ENCODE results near the gene CHRM2. TPM values are rescaled to one million over a fixed set of nuclear protein-coding genes. Genes with fewer than 3 reads are reported as not detected.

Gene CHRM2
- total RNA-seq, 2 experiments from 2014 or later: not detected

- Mint-ChIP-seq H3K4me1 (ENCODE audit: low read depth) (no peaks in the 10 kb centered on the region), H3K27me3 (no peaks in the 10 kb centered on the region), H3K36me3 (ENCODE audit: low read depth) (no peaks in the 10 kb centered on the region), H3K4me3 (no peak overlapping the region), H3K27ac (no peak overlapping the region), H3K9me3 (peaks cover 5% of the 10 kb centered on the region)
- Histone ChIP-seq H3K36me3 (ENCODE audit: insufficient read depth, low read length) (no peaks in the 10 kb centered on the region), H3K27me3 (ENCODE audit: control insufficient read depth in 1 of 2, insufficient read depth in 2 of 2, low read length in 2 of 2) (no peaks in the 10 kb centered on the region), H3K4me1 (ENCODE audit: insufficient read depth, low read length) (no peaks in the 10 kb centered on the region), H3K4me3 (ENCODE audit: low read length) (no peak overlapping the region), H3K9me3 (ENCODE audit: control insufficient read depth in 1 of 2, insufficient read depth in 1 of 2, low read length in 2 of 2) (no peaks in the 10 kb centered on the region), H3K27ac (ENCODE audit: low read depth in 1 of 2, low read length in 2 of 2) (no peak overlapping the region)
- no peak for ATAC-seq (ENCODE audit: poor library complexity)
- POLR2A ChIA-PET: no interaction called here
- TF ChIP-seq CTCF (IDR thresholded peaks at IDR 0.05): no peak
- no peak for DNase-seq
- CTCF ChIA-PET: no interaction called here
- intact Hi-C loops (cut with DNase I, micrococcal nuclease): no loop called here
Observed at GRCh38 chr7:137015015-137015414, 146.6 kb downstream of the CHRM2 start.

GRCh38 chr7:137017221-137017620 lies 148.8 kb downstream of the CHRM2 start:
- no peak for ATAC-seq (ENCODE audit: poor library complexity)
- POLR2A ChIA-PET: no interaction called here
- no peaks in the 10 kb centered on the region for H3K36me3 ChIP-seq (ENCODE audit: insufficient read depth, low read length)
- TF ChIP-seq CTCF (IDR thresholded peaks at IDR 0.05): no peak
- Mint-ChIP-seq H3K4me1 (ENCODE audit: low read depth) (no peaks in the 10 kb centered on the region), H3K4me3 (no peak overlapping the region), H3K9me3 (peaks cover 10% of the 10 kb centered on the region), H3K27ac (no peak overlapping the region), H3K36me3 (ENCODE audit: low read depth) (no peaks in the 10 kb centered on the region), H3K27me3 (no peaks in the 10 kb centered on the region)
- intact Hi-C loops (cut with DNase I, micrococcal nuclease): no loop called here
- H3K4me3 ChIP-seq (ENCODE audit: low read length): no peak overlapping the region
- no peaks in the 10 kb centered on the region for H3K27me3 ChIP-seq (ENCODE audit: control insufficient read depth in 1 of 2, insufficient read depth in 2 of 2, low read length in 2 of 2)
- no peak for DNase-seq
- CTCF ChIA-PET: no interaction called here
- H3K4me1 ChIP-seq (ENCODE audit: insufficient read depth, low read length): no peaks in the 10 kb centered on the region
- no peaks in the 10 kb centered on the region for H3K9me3 ChIP-seq (ENCODE audit: control insufficient read depth in 1 of 2, insufficient read depth in 1 of 2, low read length in 2 of 2)
- no peak overlapping the region for H3K27ac ChIP-seq (ENCODE audit: low read depth in 1 of 2, low read length in 2 of 2)

GRCh38 chr7:137018468-137018867 lies 150.0 kb downstream of the CHRM2 start:
- H3K4me3 Mint-ChIP-seq: no peak overlapping the region
- POLR2A ChIA-PET: no interaction called here
- peaks cover 10% of the 10 kb centered on the region for H3K9me3 Mint-ChIP-seq
- H3K36me3 ChIP-seq (ENCODE audit: insufficient read depth, low read length): no peaks in the 10 kb centered on the region
- ATAC-seq (ENCODE audit: poor library complexity) (no peak), DNase-seq (no peak)
- H3K27ac Mint-ChIP-seq: no peak overlapping the region
- H3K27me3 ChIP-seq (ENCODE audit: control insufficient read depth in 1 of 2, insufficient read depth in 2 of 2, low read length in 2 of 2): no peaks in the 10 kb centered on the region
- no peaks in the 10 kb centered on the region for H3K4me1 ChIP-seq (ENCODE audit: insufficient read depth, low read length)
- H3K27me3 Mint-ChIP-seq: no peaks in the 10 kb centered on the region
- H3K27ac ChIP-seq (ENCODE audit: low read depth in 1 of 2, low read length in 2 of 2): no peak overlapping the region
- no peak for TF ChIP-seq CTCF (IDR thresholded peaks at IDR 0.05)
- H3K36me3 Mint-ChIP-seq (ENCODE audit: low read depth): no peaks in the 10 kb centered on the region
- intact Hi-C loops (cut with DNase I, micrococcal nuclease): no loop called here
- no peaks in the 10 kb centered on the region for H3K4me1 Mint-ChIP-seq (ENCODE audit: low read depth)
- no peaks in the 10 kb centered on the region for H3K9me3 ChIP-seq (ENCODE audit: control insufficient read depth in 1 of 2, insufficient read depth in 1 of 2, low read length in 2 of 2)
- H3K4me3 ChIP-seq (ENCODE audit: low read length): no peak overlapping the region
- CTCF ChIA-PET: no interaction called here
